HG03060 (cell line): ENCODE measurements around the gene OXCT1.
"Not testable (repeated sequence)": the region's sequence is repeated elsewhere in the genome, so short reads cannot be mapped to it uniquely, and the experiment has no call there.

ENCODE experiments used
- ATAC-seq: cut with Tn5 transposase; IDR thresholded peaks from one replicate; pipeline ENCODE4 v1.9.1; 2021; ENCODE audit warnings: low read depth, moderate number of reproducible peaks; ENCODE audit not compliant: unreplicated experiment

Gene OXCT1

GRCh38 chr5:41832430-41832829 is 37.8 kb downstream of the OXCT1 start:
- ATAC-seq, result no peak

- no peak for ATAC-seq
Observed at GRCh38 chr5:41831155-41831554, 39.1 kb downstream of the OXCT1 start.

GRCh38 chr5:41827792-41828191 is 42.4 kb downstream of the OXCT1 start:
- no peak for ATAC-seq

- no peak for ATAC-seq
Observed at GRCh38 chr5:41822036-41822435, 48.2 kb downstream of the OXCT1 start.

GRCh38 chr5:41821051-41821450 is 49.2 kb downstream of the OXCT1 start:
- no peak for ATAC-seq

GRCh38 chr5:41820150-41820549 is 50.1 kb downstream of the OXCT1 start:
- ATAC-seq, result no peak

- ATAC-seq, result no peak
Observed at GRCh38 chr5:41817625-41818301, 52.5 kb downstream of the OXCT1 start.

GRCh38 chr5:41815663-41816229 is 54.5 kb downstream of the OXCT1 start:
- ATAC-seq, result no peak

- no peak for ATAC-seq
Observed at GRCh38 chr5:41815261-41815660, 55.0 kb downstream of the OXCT1 start.

GRCh38 chr5:41814306-41814705 is 55.9 kb downstream of the OXCT1 start:
- not testable (repeated sequence) for ATAC-seq

- no peak for ATAC-seq
Observed at GRCh38 chr5:41812156-41812555, 58.1 kb downstream of the OXCT1 start.

- ATAC-seq, result no peak
Observed at GRCh38 chr5:41809128-41809527, 61.1 kb downstream of the OXCT1 start.

- no peak for ATAC-seq
Observed at GRCh38 chr5:41808294-41808693, 61.9 kb downstream of the OXCT1 start.

- ATAC-seq, result no peak
Observed at GRCh38 chr5:41797662-41798061, 72.6 kb downstream of the OXCT1 start.

GRCh38 chr5:41796061-41796460 is 74.2 kb downstream of the OXCT1 start:
- no peak for ATAC-seq

GRCh38 chr5:41795125-41795524 is 75.1 kb downstream of the OXCT1 start:
- no peak for ATAC-seq

- no peak for ATAC-seq
Observed at GRCh38 chr5:41794471-41794870, 75.8 kb downstream of the OXCT1 start.

- no peak for ATAC-seq
Observed at GRCh38 chr5:41793141-41793770, 77.0 kb downstream of the OXCT1 start.

- ATAC-seq, result no peak
Observed at GRCh38 chr5:41790038-41790776, 80.0 kb downstream of the OXCT1 start.

- ATAC-seq, result no peak
Observed at GRCh38 chr5:41789434-41789833, 80.8 kb downstream of the OXCT1 start.

GRCh38 chr5:41788941-41789368 is 81.3 kb downstream of the OXCT1 start:
- no peak for ATAC-seq
